Activated naive CD8-positive, alpha-beta T cell treated with anti-CD3 and anti-CD28 coated beads, Interleukin-2, amount 50 U/mL, for 24 hours (primary cell): ENCODE measurements around the gene PTGS1.
"Not testable (repeated sequence)": the region's sequence is repeated elsewhere in the genome, so short reads cannot be mapped to it uniquely, and the experiment has no call there.

Source experiments
- ATAC-seq: fragments of 150-1000 bp; cut with Tn5 transposase; one replicate; pipeline ENCODE4 v1.10.0; 2021
- DNase-seq: peaks from one replicate; pipeline ENCODE4 v3.0.0; 2021
- H3K27ac Mint-ChIP-seq: one replicate; pipeline ENCODE4 v1.8.0; 2021; ENCODE audit warnings: mild to moderate bottlenecking, mixed read lengths
- H3K27me3 Mint-ChIP-seq: one replicate; pipeline ENCODE4 v1.8.0; 2021; ENCODE audit warnings: mixed read lengths
- H3K36me3 Mint-ChIP-seq: one replicate; pipeline ENCODE4 v1.8.0; 2021; ENCODE audit warnings: low read depth, mixed read lengths
- H3K4me1 Mint-ChIP-seq: one replicate; pipeline ENCODE4 v1.8.0; 2021; ENCODE audit warnings: mixed read lengths
- H3K4me3 Mint-ChIP-seq: one replicate; pipeline ENCODE4 v1.8.0; 2021; ENCODE audit warnings: mild to moderate bottlenecking, moderate library complexity, mixed read lengths
- H3K9me3 Mint-ChIP-seq: one replicate; pipeline ENCODE4 v1.8.0; 2021; ENCODE audit warnings: mixed read lengths

The PTGS1 gene

GRCh38 chr9:122370869-122371755, at the start of gene PTGS1:
Gene PTGS1, plus strand, starts transcription at chr9:122371024. Its CDS starts 61 bp downstream, at chr9:122371085.
- Mint-ChIP-seq H3K27me3 (peaks cover 23% of the 10 kb centered on the region), H3K4me1 (peaks cover 9% of the 10 kb centered on the region), H3K36me3 (no peaks in the 10 kb centered on the region), H3K4me3 (peak within 1 kb of the TSS; percentile 65), H3K27ac (no peak within 1 kb of the TSS), H3K9me3 (no peaks in the 10 kb centered on the region)
- DNase-seq (peak; percentile 26), ATAC-seq (peak; percentile 58)

- H3K36me3 Mint-ChIP-seq: peaks cover 32% of the 10 kb centered on the region
- no peaks in the 10 kb centered on the region for H3K27me3 Mint-ChIP-seq
- H3K4me1 Mint-ChIP-seq: peaks cover 9% of the 10 kb centered on the region
- H3K9me3 Mint-ChIP-seq: no peaks in the 10 kb centered on the region
- H3K27ac Mint-ChIP-seq: no peak overlapping the region
- no peak overlapping the region for H3K4me3 Mint-ChIP-seq
- no peak for DNase-seq
- ATAC-seq: no peak
Measured at GRCh38 chr9:122322553-122322952, 48.3 kb upstream of the PTGS1 start.

GRCh38 chr9:122324665-122325064, 46.2 kb upstream of the PTGS1 start:
- not testable (repeated sequence) for H3K4me3 Mint-ChIP-seq, DNase-seq, H3K27me3 Mint-ChIP-seq, H3K4me1 Mint-ChIP-seq, ATAC-seq, H3K9me3 Mint-ChIP-seq
- H3K36me3 Mint-ChIP-seq: peaks cover 35% of the 10 kb centered on the region
- peak overlapping the region; percentile 3 for H3K27ac Mint-ChIP-seq

GRCh38 chr9:122325124-122325523, 45.7 kb upstream of the PTGS1 start:
- Mint-ChIP-seq H3K36me3 (peaks cover 35% of the 10 kb centered on the region), H3K9me3 (no peaks in the 10 kb centered on the region), H3K4me3 (no peak overlapping the region), H3K27ac (no peak overlapping the region), H3K27me3 (no peaks in the 10 kb centered on the region), H3K4me1 (peaks cover 7% of the 10 kb centered on the region)
- DNase-seq (no peak), ATAC-seq (peak; percentile 94)

- peaks cover 7% of the 10 kb centered on the region for H3K4me1 Mint-ChIP-seq
- DNase-seq (no peak), ATAC-seq (no peak)
- H3K27me3 Mint-ChIP-seq: no peaks in the 10 kb centered on the region
- no peak overlapping the region for H3K27ac Mint-ChIP-seq
- H3K4me3 Mint-ChIP-seq: no peak overlapping the region
- H3K36me3 Mint-ChIP-seq: peaks cover 33% of the 10 kb centered on the region
- no peaks in the 10 kb centered on the region for H3K9me3 Mint-ChIP-seq
Measured at GRCh38 chr9:122327175-122327574, 43.6 kb upstream of the PTGS1 start.

GRCh38 chr9:122329597-122329996, 41.2 kb upstream of the PTGS1 start:
- Mint-ChIP-seq H3K27ac (no peak overlapping the region), H3K36me3 (peaks cover 19% of the 10 kb centered on the region), H3K4me3 (no peak overlapping the region), H3K9me3 (no peaks in the 10 kb centered on the region), H3K4me1 (peaks cover 7% of the 10 kb centered on the region), H3K27me3 (no peaks in the 10 kb centered on the region)
- DNase-seq: no peak
- ATAC-seq: no peak

GRCh38 chr9:122330466-122330865, 40.4 kb upstream of the PTGS1 start:
- H3K36me3 Mint-ChIP-seq: peaks cover 14% of the 10 kb centered on the region
- H3K4me1 Mint-ChIP-seq, H3K9me3 Mint-ChIP-seq, DNase-seq, H3K27ac Mint-ChIP-seq, ATAC-seq, H3K27me3 Mint-ChIP-seq, H3K4me3 Mint-ChIP-seq: not testable (repeated sequence)

- Mint-ChIP-seq H3K9me3 (no peaks in the 10 kb centered on the region), H3K4me1 (no peaks in the 10 kb centered on the region), H3K27ac (no peak overlapping the region), H3K27me3 (no peaks in the 10 kb centered on the region), H3K36me3 (peaks cover 10% of the 10 kb centered on the region), H3K4me3 (no peak overlapping the region)
- DNase-seq: no peak
- ATAC-seq: no peak
Measured at GRCh38 chr9:122331523-122331927, 39.3 kb upstream of the PTGS1 start.

GRCh38 chr9:122332083-122332482, 38.7 kb upstream of the PTGS1 start:
- Mint-ChIP-seq H3K4me1 (no peaks in the 10 kb centered on the region), H3K4me3 (no peak overlapping the region), H3K27me3 (no peaks in the 10 kb centered on the region), H3K36me3 (peaks cover 9% of the 10 kb centered on the region), H3K9me3 (no peaks in the 10 kb centered on the region), H3K27ac (no peak overlapping the region)
- ATAC-seq (peak; percentile 65), DNase-seq (no peak)

GRCh38 chr9:122332644-122333043, 38.2 kb upstream of the PTGS1 start:
- Mint-ChIP-seq H3K4me3 (no peak overlapping the region), H3K27ac (no peak overlapping the region), H3K4me1 (no peaks in the 10 kb centered on the region), H3K36me3 (peaks cover 9% of the 10 kb centered on the region), H3K9me3 (no peaks in the 10 kb centered on the region), H3K27me3 (no peaks in the 10 kb centered on the region)
- DNase-seq (no peak), ATAC-seq (no peak)

GRCh38 chr9:122333169-122333808, 37.5 kb upstream of the PTGS1 start:
- Mint-ChIP-seq H3K9me3 (no peaks in the 10 kb centered on the region), H3K27ac (no peak overlapping the region), H3K27me3 (no peaks in the 10 kb centered on the region), H3K36me3 (peaks cover 7% of the 10 kb centered on the region), H3K4me3 (no peak overlapping the region), H3K4me1 (no peaks in the 10 kb centered on the region)
- no peak for DNase-seq
- ATAC-seq: no peak

GRCh38 chr9:122334916-122335315, 35.9 kb upstream of the PTGS1 start:
- H3K9me3 Mint-ChIP-seq: no peaks in the 10 kb centered on the region
- no peak overlapping the region for H3K4me3 Mint-ChIP-seq
- no peak overlapping the region for H3K27ac Mint-ChIP-seq
- ATAC-seq (no peak), DNase-seq (no peak)
- peaks cover 3% of the 10 kb centered on the region for H3K27me3 Mint-ChIP-seq
- H3K36me3 Mint-ChIP-seq: no peaks in the 10 kb centered on the region
- no peaks in the 10 kb centered on the region for H3K4me1 Mint-ChIP-seq

- no peak for ATAC-seq
- no peak overlapping the region for H3K27ac Mint-ChIP-seq
- no peaks in the 10 kb centered on the region for H3K36me3 Mint-ChIP-seq
- peaks cover 3% of the 10 kb centered on the region for H3K27me3 Mint-ChIP-seq
- no peaks in the 10 kb centered on the region for H3K4me1 Mint-ChIP-seq
- H3K9me3 Mint-ChIP-seq: no peaks in the 10 kb centered on the region
- H3K4me3 Mint-ChIP-seq: no peak overlapping the region
- DNase-seq: no peak
Measured at GRCh38 chr9:122336189-122336588, 34.6 kb upstream of the PTGS1 start.

- no peak for DNase-seq
- no peaks in the 10 kb centered on the region for H3K36me3 Mint-ChIP-seq
- ATAC-seq: no peak
- H3K27me3 Mint-ChIP-seq: peaks cover 3% of the 10 kb centered on the region
- no peak overlapping the region for H3K27ac Mint-ChIP-seq
- H3K4me1 Mint-ChIP-seq: no peaks in the 10 kb centered on the region
- H3K4me3 Mint-ChIP-seq: no peak overlapping the region
- no peaks in the 10 kb centered on the region for H3K9me3 Mint-ChIP-seq
Measured at GRCh38 chr9:122336866-122337555, 33.8 kb upstream of the PTGS1 start.

- no peaks in the 10 kb centered on the region for H3K4me1 Mint-ChIP-seq
- H3K36me3 Mint-ChIP-seq: no peaks in the 10 kb centered on the region
- ATAC-seq (no peak), DNase-seq (no peak)
- H3K27me3 Mint-ChIP-seq: peaks cover 3% of the 10 kb centered on the region
- no peak overlapping the region for H3K27ac Mint-ChIP-seq
- no peak overlapping the region for H3K4me3 Mint-ChIP-seq
- H3K9me3 Mint-ChIP-seq: no peaks in the 10 kb centered on the region
Measured at GRCh38 chr9:122337556-122337929, 33.3 kb upstream of the PTGS1 start.
